Stimulated activated CD4-positive, alpha-beta T cell treated with anti-CD3 and anti-CD28 coated beads, TNF-alpha, amount 100 ng/mL, for 24 hours (primary cell): ENCODE results near the gene FIBCD1.
"Not testable (repeated sequence)": the region's sequence is repeated elsewhere in the genome, so short reads cannot be mapped to it uniquely, and the experiment has no call there.

Source experiments
- DNase-seq, 3 experiments: peaks; one replicate each; pipeline ENCODE4 v3.0.0-alpha.2; 2020; ENCODE audit warnings: low read depth in 3 of 3

FIBCD1 gene

GRCh38 chr9:130921989-130922892 is 16.8 kb downstream of the FIBCD1 start:
- no peak for DNase-seq

GRCh38 chr9:130921300-130921988 is 17.6 kb downstream of the FIBCD1 start:
- no peak for DNase-seq

- DNase-seq: no peak
These were observed 18.2 kb downstream of the FIBCD1 start for GRCh38 chr9:130920762-130921299.

- DNase-seq: no peak
These were observed 18.8 kb downstream of the FIBCD1 start for GRCh38 chr9:130920233-130920632.

- DNase-seq: no peak
These were observed 19.4 kb downstream of the FIBCD1 start for GRCh38 chr9:130919559-130920145.

GRCh38 chr9:130918826-130919558 is 20.1 kb downstream of the FIBCD1 start:
- DNase-seq: no peak

- no peak for DNase-seq
These were observed 20.8 kb downstream of the FIBCD1 start for GRCh38 chr9:130918101-130918825.

- DNase-seq: no peak
These were observed 21.7 kb downstream of the FIBCD1 start for GRCh38 chr9:130917168-130917960.

GRCh38 chr9:130915096-130915447 is 24.0 kb downstream of the FIBCD1 start:
- DNase-seq: no peak

GRCh38 chr9:130914417-130915095 is 24.5 kb downstream of the FIBCD1 start:
- DNase-seq: no peak

- DNase-seq: no peak
These were observed 25.2 kb downstream of the FIBCD1 start for GRCh38 chr9:130913599-130914416.

GRCh38 chr9:130912932-130913598 is 26.0 kb downstream of the FIBCD1 start:
- no peak for DNase-seq

GRCh38 chr9:130911254-130912049 is 27.6 kb downstream of the FIBCD1 start:
- no peak for DNase-seq

- DNase-seq: not testable (repeated sequence)
These were observed 28.4 kb downstream of the FIBCD1 start for GRCh38 chr9:130910670-130911069.

GRCh38 chr9:130910041-130910440 is 29.0 kb downstream of the FIBCD1 start:
- DNase-seq: not testable (repeated sequence)

- no peak for DNase-seq
These were observed 30.1 kb downstream of the FIBCD1 start for GRCh38 chr9:130908878-130909355.
